HG02588 (cell line): ENCODE data around the gene OR4C6.

Experiments
- ATAC-seq: cut with Tn5 transposase; IDR thresholded peaks from one replicate; pipeline ENCODE4 v1.9.1; 2021; ENCODE audit warnings: mild to moderate bottlenecking, moderate library complexity; ENCODE audit not compliant: unreplicated experiment

The OR4C6 gene

GRCh38 chr11:55661901-55662300 is at the start of gene OR4C6:
OR4C6 (plus strand) TSS chr11:55662201; CDS start chr11:55665167, 2,966 bp downstream.
- no peak for ATAC-seq

DNA sequence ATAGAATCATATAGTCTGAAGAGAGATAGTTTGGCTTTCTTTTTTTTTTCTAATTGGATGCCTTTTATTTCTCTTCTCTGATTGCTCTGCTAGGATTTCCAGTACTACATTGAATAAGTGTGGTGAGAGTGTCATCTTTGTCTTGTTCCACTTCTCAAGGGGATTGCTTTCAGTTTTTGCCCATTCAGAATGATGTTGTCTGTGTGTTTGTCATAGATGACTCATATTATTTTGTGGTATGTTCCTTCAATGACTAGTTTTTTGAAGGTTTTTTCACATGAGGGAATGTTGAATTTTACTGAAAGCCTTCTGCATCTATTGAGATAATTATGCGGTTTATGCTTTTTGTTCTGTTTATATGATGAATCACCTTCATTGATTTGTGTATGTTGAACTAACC is 37.5 kb upstream of the OR4C6 start:
- no peak for ATAC-seq

DNA sequence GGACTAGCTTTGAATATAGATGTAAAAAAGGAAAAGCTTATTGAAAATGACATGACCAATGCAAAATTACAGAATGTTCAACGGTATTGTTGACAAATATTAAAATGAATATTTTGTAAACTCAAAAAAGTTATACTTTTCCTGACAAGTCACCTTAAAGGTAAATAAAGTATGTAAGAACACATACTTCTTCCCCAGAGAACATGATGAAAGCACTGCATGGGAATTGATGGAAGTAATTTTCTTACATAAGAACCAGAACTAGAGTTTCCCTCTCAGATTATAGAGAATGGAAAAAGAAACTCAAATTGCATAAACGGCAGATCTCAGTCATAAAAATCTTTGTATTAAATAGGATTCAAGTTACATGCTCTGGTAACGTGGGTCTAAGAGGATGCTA is 27.2 kb upstream of the OR4C6 start, which contains the start of gene OR4P4:
OR4P4 (plus strand) TSS at position 301 of the 400 bp plus-strand sequence.
- no peak for ATAC-seq

DNA sequence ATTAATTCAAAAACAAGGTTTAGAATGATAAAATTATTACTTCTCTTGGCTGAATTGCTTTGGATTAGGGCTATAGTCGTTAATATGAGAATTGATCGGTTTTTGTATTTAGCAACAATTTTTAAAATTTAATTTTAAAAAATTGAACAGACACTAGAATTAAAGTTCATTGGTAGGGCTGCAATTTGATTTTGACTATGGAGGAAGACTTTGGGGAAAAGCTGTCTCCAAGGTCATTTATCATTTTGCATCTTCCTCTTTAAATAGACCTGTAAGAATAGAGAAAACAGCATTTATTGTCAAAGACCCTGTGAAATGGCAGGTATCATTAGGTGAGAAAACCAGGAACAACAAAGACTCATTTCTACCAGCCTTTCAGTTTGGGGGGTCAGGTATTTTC is 14.0 kb upstream of the OR4C6 start, which contains the start of gene OR4S2:
OR4S2 (plus strand) TSS at position 301 of the 400 bp plus-strand sequence. CDS start 2,577 bp downstream, outside the sequence.
- no peak for ATAC-seq

DNA sequence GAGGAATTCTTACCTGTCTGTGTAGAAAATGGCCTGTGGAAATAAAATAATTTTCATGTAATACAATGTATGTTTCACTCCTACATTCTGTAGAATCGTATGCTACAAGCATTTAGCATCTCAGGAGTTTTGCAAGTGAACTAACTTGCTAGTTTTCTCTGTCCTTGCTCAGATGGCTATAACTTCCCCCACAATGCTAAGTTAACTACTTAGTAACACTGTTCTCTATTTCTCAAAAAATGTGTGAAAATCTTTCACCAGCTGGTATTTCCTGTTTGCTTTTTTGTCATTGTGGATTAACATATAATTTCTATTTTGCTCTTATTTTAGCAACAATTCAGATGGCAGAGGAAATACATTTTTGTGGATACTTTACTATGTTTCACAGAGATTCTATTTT is 9.4 kb upstream of the OR4C6 start:
- ATAC-seq = no peak

DNA sequence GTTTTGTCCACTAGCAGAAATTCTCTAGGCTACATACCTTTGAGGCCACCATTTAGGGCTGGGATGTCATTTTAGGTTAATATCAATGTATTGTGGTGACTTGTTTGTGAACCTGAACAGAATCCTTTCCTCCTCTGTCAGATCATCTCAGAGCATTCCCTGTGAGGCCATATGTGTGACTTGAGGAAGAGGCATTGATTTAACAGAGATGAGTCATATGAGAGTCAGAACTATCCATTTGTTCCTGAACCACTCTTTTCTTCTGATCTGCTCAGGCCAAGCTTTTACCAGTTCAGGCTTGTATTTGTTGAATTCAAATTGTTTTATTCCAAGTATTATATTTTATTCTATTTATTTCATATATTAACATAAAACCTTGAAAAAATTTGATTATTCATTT is 6.9 kb upstream of the OR4C6 start:
- ATAC-seq = no peak

GRCh38 chr11:55658031-55658573 is 3.9 kb upstream of the OR4C6 start:
- peak; percentile 96 for ATAC-seq

GRCh38 chr11:55658608-55659007 is 3.4 kb upstream of the OR4C6 start:
- peak; percentile 35 for ATAC-seq

- ATAC-seq = no peak
Measured at GRCh38 chr11:55669376-55669775, 7.4 kb downstream of the OR4C6 start.

GRCh38 chr11:55673860-55674259 is 11.9 kb downstream of the OR4C6 start:
- ATAC-seq = no peak

DNA sequence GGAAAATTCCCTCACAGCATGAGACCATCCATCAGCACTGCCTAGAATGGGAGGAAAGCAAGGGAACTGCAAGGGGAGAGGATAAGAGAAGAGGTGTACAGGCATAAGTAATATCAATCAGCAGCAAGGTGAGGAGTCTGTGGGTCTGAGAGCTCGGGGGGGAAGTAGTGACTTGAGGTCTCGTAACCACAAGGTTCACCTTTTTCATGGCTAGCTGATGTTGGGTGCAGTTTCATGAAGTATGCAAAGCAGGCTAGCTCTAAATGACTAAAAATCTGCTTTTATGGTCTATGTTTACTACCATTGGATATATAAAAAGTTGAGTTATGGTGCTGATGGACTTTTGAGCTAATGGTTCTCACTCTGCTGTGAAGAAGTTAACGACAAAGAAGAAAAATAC is 35.8 kb downstream of the OR4C6 start:
- peak; percentile 94 for ATAC-seq

- no peak for ATAC-seq
Measured at GRCh38 chr11:55701429-55701828, 39.4 kb downstream of the OR4C6 start.

DNA sequence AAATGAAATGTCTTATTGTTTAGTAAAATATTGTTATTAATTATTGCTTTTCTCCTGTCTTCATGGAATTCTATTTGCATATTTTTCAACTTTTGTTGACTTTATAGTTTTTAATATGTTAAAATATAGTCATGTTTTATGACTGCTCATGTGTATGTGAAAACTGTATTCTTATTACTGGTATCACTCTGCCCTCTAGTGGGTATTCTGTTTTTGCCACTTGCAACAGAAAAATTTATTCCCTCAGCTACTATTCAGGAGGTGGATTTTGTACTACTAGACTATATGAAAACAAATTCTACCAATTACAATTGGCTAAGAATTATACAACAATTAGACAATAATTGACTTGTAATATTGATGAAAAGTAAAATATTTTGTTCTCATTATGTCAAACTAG is 45.0 kb downstream of the OR4C6 start:
- peak; percentile 50 for ATAC-seq

DNA sequence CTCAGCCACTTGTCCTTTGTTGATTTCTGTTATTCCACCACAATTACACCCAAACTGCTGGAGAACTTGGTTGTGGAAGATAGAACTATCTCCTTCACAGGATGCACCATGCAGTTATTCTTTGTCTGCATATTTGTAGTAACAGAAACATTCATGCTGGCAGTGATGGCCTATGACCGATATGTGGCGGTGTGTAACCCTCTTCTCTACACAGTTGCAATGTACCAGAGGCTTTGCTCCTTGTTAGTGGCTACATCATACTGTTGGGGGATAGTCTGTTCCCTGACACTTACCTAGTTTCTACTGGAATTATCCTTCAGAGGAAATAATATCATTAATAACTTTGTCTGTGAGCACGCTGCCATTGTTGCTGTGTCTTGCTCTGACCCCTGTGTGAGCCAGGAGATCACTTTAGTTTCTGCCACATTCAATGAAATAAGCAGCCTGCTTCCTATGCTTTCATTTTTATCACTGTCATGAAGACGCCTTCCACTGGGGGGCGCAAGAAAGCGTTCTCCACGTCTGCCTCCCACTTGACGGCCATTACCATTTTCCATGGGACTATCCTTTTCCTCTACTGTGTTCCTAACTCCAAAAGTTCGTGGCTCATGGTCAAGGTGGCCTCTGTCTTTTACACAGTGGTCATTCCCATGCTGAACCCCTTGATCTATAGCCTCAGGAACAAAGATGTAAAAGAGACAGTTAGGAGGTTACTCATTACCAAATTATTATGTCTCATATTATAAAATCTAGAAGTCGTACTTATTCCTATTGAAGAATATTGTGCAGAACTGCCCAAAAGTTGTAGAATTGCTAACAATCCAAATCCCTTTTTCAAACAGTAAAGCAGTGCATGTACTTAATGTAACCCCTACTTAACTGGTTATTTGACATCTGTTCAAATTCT is 53.2 kb downstream of the OR4C6 start:
- no peak for ATAC-seq
